Small intestine (tissue), 7 donors: Measurements from ENCODE around the gene SUPT4H1. TPM values are rescaled to one million over a fixed set of nuclear protein-coding genes. Genes with fewer than 3 reads are reported as not detected.

Source experiments
- DNase-seq, 2 donors: peaks; one replicate each; pipeline versions ENCODE4 v3.0.0 to v3.0.0-alpha.2; 2013
- FAIRE-seq: peaks from 2 replicates; lab custom pipeline; 2012; peaks lifted over from hg19 to GRCh38; lab: Jason Lieb, UNC
- H3K27ac ChIP-seq, 3 donors: one replicate each; pipeline ENCODE4 v1.5.1; 2013; ENCODE audit warnings: low read length in 2 of 3, mild to moderate bottlenecking in 2 of 3, control low read depth in 1 of 3, inconsistent platforms in 1 of 3, low read depth in 1 of 3, moderate library complexity in 1 of 3
- H3K27me3 ChIP-seq, 3 donors: one replicate each; pipeline ENCODE4 v1.6.1; 2013; ENCODE audit warnings: low read length in 3 of 3, inconsistent platforms in 1 of 3; ENCODE audit not compliant: control insufficient read depth in 3 of 3, insufficient read depth in 3 of 3
- H3K36me3 ChIP-seq, 3 donors: one replicate each; pipeline ENCODE4 v1.6.1; 2013; ENCODE audit warnings: low read length in 3 of 3, inconsistent platforms in 1 of 3, low read depth in 1 of 3, mild to moderate bottlenecking in 1 of 3, moderate library complexity in 1 of 3; ENCODE audit not compliant: control insufficient read depth in 3 of 3, insufficient read depth in 2 of 3
- H3K4me1 ChIP-seq, 3 donors: one replicate each; pipeline ENCODE4 v1.6.1; 2013; ENCODE audit warnings: low read length in 2 of 3, inconsistent platforms in 1 of 3, low read depth in 1 of 3, mild to moderate bottlenecking in 1 of 3, moderate library complexity in 1 of 3; ENCODE audit not compliant: control insufficient read depth in 3 of 3, insufficient read depth in 2 of 3
- H3K4me3 ChIP-seq, 3 donors: one replicate each; pipeline ENCODE4 v1.5.1; 2013; ENCODE audit warnings: low read length in 3 of 3, control low read depth in 1 of 3, inconsistent platforms in 1 of 3, low read depth in 1 of 3, mild to moderate bottlenecking in 1 of 3, moderate library complexity in 1 of 3
- H3K9me3 ChIP-seq, 2 donors: one replicate each; pipeline ENCODE4 v1.6.1; 2013; ENCODE audit warnings: low read depth in 1 of 2, low read length in 1 of 2; ENCODE audit not compliant: control insufficient read depth in 2 of 2, insufficient read depth in 1 of 2
- WGBS, 3 donors: extraction: QIAGEN DNeasy Blood & Tissue Kit; methylation state at CpG; one replicate each; pipeline ENCODE4 v1.1.7; 2013; 5-methylcytosine and 5-hydroxymethylcytosine counted together
- polyA plus RNA-seq, 4 donors: library from polyadenylated mRNA; stranded (reverse) in 3 of 4; unstranded in 1 of 4; fragments of 200-250 nt in 3 of 4; fragments of 120-200 nt in 1 of 4; gene quantifications; one replicate each; pipeline versions ENCODE4 v1.2.1 to v1.2.3, GENCODE V29; 2013
- donor health status: healthy with polysubstance abuse.
- donor health status: control.
- donor health status: control.
- donor health status: Bipolar disorder and iron deficiency.
- donor health status: healthy.

SUPT4H1 gene
- polyA plus RNA-seq, 4 donors: 70.3 to 102 (median 79.7) TPM

DNA sequence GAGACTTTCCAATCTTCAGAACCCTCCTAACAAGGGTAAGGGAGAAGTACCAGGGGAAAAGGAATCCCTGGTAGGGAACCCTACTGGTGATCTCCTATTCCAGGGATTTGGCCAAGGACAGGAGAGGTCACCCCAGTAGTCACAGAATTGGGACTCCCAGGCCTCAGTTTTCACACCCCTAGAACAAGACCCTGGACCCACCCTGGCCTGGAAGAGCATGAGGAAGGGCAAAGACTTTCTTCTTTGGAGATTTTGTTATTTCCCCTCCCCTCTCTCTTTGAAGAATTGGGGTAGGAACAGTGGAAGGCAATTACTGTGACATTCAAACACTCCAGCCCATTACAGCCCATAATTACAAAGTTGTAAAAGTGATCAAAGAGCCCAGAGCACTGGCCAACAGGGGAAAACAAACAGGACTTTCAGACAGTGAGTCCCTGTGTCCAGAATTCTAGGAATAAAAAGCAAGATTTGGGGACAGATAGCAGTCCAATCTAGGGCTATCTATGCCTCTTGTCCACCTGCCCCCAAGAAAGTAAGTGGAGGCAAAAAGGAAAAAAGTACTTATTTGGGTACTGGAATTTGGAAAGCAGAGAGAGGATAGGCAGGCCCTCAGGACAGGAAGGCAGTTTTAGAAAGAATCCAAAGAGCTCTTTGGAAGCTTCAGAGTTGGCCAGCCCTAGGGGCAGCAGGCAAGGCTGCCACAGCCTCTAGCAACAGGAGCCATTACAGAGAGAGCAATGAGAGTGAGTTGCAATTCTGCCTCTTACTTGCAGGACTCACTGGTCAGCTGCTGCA lies 13.4 kb upstream of the SUPT4H1 start:
- Histone ChIP-seq H3K36me3 (peaks cover 0 to 61% (median 1%) of the 10 kb centered on the region in 3 donors), H3K4me3 (no peak overlapping the region), H3K27me3 (no peaks in the 10 kb centered on the region), H3K4me1 (peaks cover 3 to 83% (median 25%) of the 10 kb centered on the region in 3 donors), H3K27ac (peak overlapping the region; percentile 86 to 92 (median 88)), H3K9me3 (no peaks in the 10 kb centered on the region)
- DNase-seq (peak in 1 of 2 donors; percentile 46), FAIRE-seq (no peak)

GRCh38 chr17:58364270-58364942 lies 12.4 kb upstream of the SUPT4H1 start:
- Histone ChIP-seq H3K36me3 (peaks cover 0 to 62% (median 3%) of the 10 kb centered on the region in 3 donors), H3K27me3 (no peaks in the 10 kb centered on the region), H3K4me3 (no peak overlapping the region), H3K27ac (peak overlapping the region; percentile 86 to 92 (median 88)), H3K9me3 (no peaks in the 10 kb centered on the region), H3K4me1 (peaks cover 3 to 74% (median 25%) of the 10 kb centered on the region in 3 donors)
- FAIRE-seq: no peak
- peak; percentile 83 to 88 for DNase-seq
- WGBS, 3 donors: 12 to 51% (median 24%) methylated on average over 7 of the region's 7 CpGs

- DNase-seq (no peak), FAIRE-seq (no peak)
- Histone ChIP-seq H3K4me3 (no peak overlapping the region), H3K36me3 (peaks cover 0 to 62% (median 5%) of the 10 kb centered on the region in 3 donors), H3K27me3 (no peaks in the 10 kb centered on the region), H3K27ac (peak overlapping the region; percentile 86 to 92 (median 88)), H3K9me3 (no peaks in the 10 kb centered on the region), H3K4me1 (peaks cover 3 to 66% (median 24%) of the 10 kb centered on the region in 3 donors)
- WGBS, 3 donors: 64 to 75% (median 66%) methylated on average over 8 of the region's 8 CpGs
Observed at GRCh38 chr17:58363457-58364185, 11.6 kb upstream of the SUPT4H1 start.

DNA sequence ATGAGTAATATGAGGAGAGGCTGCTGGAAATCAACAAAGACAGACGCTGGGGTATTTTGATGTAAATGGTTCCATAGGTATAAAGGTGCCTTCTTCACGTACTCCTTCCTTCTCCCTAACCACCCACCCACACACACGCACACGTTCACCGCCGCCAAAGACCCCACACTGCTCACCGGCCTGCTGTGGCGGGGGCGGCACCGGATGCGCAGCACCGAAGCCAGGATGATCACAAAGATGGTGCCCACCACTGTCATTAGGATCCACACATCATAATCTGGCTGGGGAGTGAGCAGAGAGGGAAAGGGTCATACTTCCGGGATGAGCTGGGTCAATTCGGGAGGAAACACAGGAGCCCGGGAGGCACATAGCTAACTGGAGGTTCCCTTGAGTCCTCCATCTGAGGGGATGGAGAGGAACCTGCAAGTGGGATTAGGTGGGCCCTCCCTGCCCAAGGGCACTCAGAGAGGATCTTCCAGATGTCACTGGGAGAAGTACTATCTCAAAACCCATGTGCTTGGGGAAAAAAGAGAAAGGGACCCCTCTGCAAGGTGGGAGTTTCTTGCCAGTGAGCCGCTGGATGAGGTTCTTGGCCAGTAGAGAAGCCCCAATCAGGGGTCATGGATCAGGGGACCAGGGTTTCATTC lies 10.5 kb upstream of the SUPT4H1 start:
- Histone ChIP-seq H3K4me1 (peaks cover 3 to 58% (median 21%) of the 10 kb centered on the region in 3 donors), H3K9me3 (no peaks in the 10 kb centered on the region), H3K27me3 (no peaks in the 10 kb centered on the region), H3K27ac (no peak overlapping the region), H3K4me3 (no peak overlapping the region), H3K36me3 (peaks cover 0 to 68% (median 9%) of the 10 kb centered on the region in 3 donors)
- FAIRE-seq (no peak), DNase-seq (no peak)
- WGBS, 3 donors: 74 to 88% (median 76%) methylated on average over 11 to 16 of the region's 16 CpGs

DNA sequence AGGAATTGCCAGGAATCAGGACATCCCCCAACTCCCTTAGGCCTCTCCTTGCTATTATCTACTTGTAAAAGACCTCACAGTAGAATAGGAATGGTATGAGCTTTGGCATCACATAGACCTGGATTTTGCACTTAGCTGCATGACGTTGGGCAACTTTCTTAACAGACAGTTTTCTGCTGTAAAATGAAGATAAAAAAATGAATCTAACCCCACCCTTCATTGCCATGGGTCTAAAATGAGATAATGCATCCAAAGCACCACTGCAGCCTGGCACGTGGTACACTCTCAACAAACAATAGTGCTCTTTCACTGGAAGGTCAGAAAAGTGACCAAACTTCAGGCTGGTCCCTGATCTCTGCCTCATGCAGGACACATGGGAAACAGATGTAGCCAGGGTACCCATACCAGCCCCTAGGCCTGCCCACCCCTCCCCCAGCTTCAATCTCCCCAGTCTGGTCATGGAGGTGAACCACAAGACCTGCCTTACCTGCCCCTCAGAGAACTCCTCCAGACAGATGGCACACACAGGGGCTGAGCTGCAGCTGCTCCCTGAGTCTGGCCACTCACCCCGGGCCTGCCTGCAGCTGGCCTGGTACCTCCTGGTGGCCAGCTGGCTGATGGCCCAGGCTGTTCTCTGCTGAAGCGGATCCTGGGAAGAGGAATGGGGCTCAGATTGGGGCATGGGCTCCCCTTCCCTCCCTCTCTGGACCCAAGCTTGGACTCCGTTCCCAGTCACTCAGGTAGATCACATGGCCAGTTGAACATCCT lies 8.5 kb upstream of the SUPT4H1 start:
- H3K4me1 ChIP-seq: peaks cover 3 to 39% (median 11%) of the 10 kb centered on the region in 3 donors
- H3K27me3 ChIP-seq: no peaks in the 10 kb centered on the region
- peaks cover 0 to 69% (median 14%) of the 10 kb centered on the region in 3 donors for H3K36me3 ChIP-seq
- H3K27ac ChIP-seq: peak overlapping the region in 1 of 3 donors; percentile 22
- WGBS, 3 donors: 43 to 71% (median 55%) methylated on average over 5 of the region's 5 CpGs
- DNase-seq (peak in 1 of 2 donors; percentile 20), FAIRE-seq (no peak)
- H3K4me3 ChIP-seq: no peak overlapping the region
- no peaks in the 10 kb centered on the region for H3K9me3 ChIP-seq

DNA sequence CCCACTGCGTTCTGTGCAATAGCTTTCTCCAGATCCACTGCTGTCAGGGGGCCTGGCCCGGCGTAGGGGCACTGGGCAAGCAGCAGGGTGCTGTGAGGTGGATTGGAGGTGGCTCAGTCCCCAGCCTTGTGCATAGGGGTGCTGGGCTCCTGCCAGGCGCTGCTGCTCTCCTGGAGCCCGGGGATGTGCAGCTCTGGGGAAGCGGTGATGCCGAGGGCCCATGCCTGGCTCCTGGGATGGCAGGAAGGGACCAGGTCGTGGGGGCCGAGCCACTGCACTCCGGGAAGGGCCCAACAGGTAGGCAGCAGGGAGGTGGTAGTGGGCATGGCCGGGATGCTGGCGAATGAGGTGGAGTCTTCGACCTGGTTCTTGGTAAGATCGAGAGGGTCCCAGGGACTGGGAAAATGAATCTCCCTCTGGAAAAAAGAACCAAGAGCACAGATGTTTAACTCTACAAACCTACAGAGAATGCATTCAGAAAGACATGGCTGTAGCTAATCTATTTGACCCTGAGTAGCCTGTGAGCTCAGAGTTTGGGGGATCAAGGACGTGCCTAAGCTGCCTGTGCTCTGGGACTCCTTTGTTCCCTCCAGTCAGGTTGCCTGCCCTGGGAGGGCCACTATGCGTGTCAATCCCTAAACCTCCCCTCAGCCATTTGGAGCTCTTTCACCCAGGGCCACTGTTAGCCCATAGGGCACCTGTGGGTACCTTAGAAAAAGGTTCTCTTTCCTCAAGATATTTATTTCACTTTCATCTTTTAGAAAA lies 6.6 kb upstream of the SUPT4H1 start:
- peaks cover 0 to 21% (median 2%) of the 10 kb centered on the region in 3 donors for H3K4me1 ChIP-seq
- H3K27ac ChIP-seq: no peak overlapping the region
- peaks cover 0 to 76% (median 15%) of the 10 kb centered on the region in 3 donors for H3K36me3 ChIP-seq
- H3K27me3 ChIP-seq: no peaks in the 10 kb centered on the region
- H3K9me3 ChIP-seq: no peaks in the 10 kb centered on the region
- no peak for DNase-seq
- no peak overlapping the region for H3K4me3 ChIP-seq
- no peak for FAIRE-seq
- WGBS, 3 donors: 83 to 88% (median 86%) methylated on average over 16 of the region's 16 CpGs
